ENCODE results near the gene MDN1. TPM values are rescaled to one million over a fixed set of nuclear protein-coding genes. Genes with fewer than 3 reads are reported as not detected.

MDN1 gene
- total RNA-seq, 4 donors from 2014 or later, result 18.1 to 26.0 (median 19.5) TPM

DNA sequence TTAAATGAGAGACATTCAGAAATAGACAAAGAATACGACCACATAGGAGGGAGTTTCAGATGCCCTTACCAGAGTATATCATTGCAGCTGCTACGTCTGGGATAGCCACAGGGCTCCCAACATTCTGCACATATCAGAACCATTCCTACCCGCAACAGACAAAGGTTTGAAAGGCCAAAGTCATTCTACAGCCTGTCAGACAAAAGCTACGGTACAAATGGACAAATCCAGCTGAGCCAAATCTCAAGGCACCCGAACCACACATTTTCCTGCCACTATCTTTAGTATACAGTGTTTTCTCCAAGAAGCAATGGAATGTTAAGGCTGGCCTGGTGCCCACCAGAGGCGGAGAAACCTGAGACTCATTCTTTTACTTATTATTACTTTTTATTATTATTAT lies 150.6 kb downstream of the MDN1 start:
- Histone ChIP-seq H3K36me3 (peaks cover 35 to 94% (median 57%) of the 10 kb centered on the region in 4 donors), H3K27ac (replicated peaks in 1 of 4) (no peak overlapping the region), H3K4me3 (no peak overlapping the region), H3K4me1 (peaks cover 4 to 14% (median 8%) of the 10 kb centered on the region in 4 donors), H3K9me3 (no peaks in the 10 kb centered on the region), H3K27me3 (no peaks in the 10 kb centered on the region)
- 52% methylated on average over 6 of the region's 6 CpGs for WGBS
- TF ChIP-seq EP300 (IDR thresholded peaks at IDR 0.05) (no peak), POLR2A (IDR thresholded peaks at IDR 0.05; ENCODE audit: low read depth) (no peak), POLR2AphosphoS5 (IDR thresholded peaks at IDR 0.05) (no peak)
- TF ChIP-seq, protein P1, sequence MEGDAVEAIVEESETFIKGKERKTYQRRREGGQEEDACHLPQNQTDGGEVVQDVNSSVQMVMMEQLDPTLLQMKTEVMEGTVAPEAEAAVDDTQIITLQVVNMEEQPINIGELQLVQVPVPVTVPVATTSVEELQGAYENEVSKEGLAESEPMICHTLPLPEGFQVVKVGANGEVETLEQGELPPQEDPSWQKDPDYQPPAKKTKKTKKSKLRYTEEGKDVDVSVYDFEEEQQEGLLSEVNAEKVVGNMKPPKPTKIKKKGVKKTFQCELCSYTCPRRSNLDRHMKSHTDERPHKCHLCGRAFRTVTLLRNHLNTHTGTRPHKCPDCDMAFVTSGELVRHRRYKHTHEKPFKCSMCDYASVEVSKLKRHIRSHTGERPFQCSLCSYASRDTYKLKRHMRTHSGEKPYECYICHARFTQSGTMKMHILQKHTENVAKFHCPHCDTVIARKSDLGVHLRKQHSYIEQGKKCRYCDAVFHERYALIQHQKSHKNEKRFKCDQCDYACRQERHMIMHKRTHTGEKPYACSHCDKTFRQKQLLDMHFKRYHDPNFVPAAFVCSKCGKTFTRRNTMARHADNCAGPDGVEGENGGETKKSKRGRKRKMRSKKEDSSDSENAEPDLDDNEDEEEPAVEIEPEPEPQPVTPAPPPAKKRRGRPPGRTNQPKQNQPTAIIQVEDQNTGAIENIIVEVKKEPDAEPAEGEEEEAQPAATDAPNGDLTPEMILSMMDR (IDR thresholded peaks at IDR 0.05), result no peak
- no peak for DNase-seq (ENCODE audit: extremely low spot score)
- intact Hi-C loops (cut with DNase I), result no loop called here

DNA sequence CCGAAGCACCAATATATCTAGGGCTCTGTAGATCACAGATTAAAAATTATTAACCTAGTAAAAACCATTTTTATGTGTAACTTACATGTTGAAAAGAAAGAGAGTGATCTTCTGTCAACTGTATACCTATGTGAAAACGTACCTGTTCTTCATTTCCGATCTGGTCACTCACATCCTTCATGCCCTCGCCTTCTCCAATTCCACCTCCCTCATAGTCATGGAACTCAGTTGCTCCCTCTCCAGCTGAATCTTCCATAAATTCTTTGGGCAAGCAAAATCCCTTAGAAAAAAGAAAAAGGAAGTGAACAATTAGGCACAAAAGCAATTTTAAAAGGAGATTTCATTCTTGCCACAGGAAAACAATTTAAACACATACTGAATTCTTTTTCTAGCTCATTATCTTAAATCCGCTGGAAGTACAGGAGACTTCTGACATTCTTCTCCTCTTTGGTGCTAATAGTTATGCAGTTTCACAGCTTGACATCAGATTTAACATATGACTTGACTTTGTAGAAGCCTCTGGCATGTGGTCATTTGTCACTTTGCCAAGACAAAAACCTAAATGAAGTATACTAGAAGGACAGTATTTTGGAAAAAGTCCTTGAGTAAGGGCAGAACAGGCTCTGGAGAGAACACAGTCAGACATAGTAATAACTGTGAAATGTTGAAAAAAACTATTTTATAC lies 151.6 kb downstream of the MDN1 start:
- peaks cover 37 to 94% (median 57%) of the 10 kb centered on the region in 4 donors for H3K36me3 ChIP-seq
- no peaks in the 10 kb centered on the region for H3K9me3 ChIP-seq
- no peak overlapping the region for H3K4me3 ChIP-seq
- H3K27me3 ChIP-seq, result no peaks in the 10 kb centered on the region
- whole genome bisulfite sequencing, result 83% methylated on average over 5 of the region's 5 CpGs
- H3K4me1 ChIP-seq, result peaks cover 4 to 14% (median 8%) of the 10 kb centered on the region in 4 donors
- intact Hi-C loops (cut with DNase I), result no loop called here
- no peak for DNase-seq (ENCODE audit: extremely low spot score)
- no peak overlapping the region for H3K27ac ChIP-seq (replicated peaks in 1 of 4)
- TF ChIP-seq POLR2A (IDR thresholded peaks at IDR 0.05; ENCODE audit: low read depth), result no peak
- no peak for TF ChIP-seq EP300 (IDR thresholded peaks at IDR 0.05)
- no peak for TF ChIP-seq POLR2AphosphoS5 (IDR thresholded peaks at IDR 0.05)
- TF ChIP-seq, protein P1 (IDR thresholded peaks at IDR 0.05), result no peak

- no peak for TF ChIP-seq POLR2AphosphoS5 (IDR thresholded peaks at IDR 0.05)
- TF ChIP-seq, protein P1 (IDR thresholded peaks at IDR 0.05), result no peak
- no peak for TF ChIP-seq POLR2A (IDR thresholded peaks at IDR 0.05; ENCODE audit: low read depth)
- no peak for TF ChIP-seq EP300 (IDR thresholded peaks at IDR 0.05)
- Histone ChIP-seq H3K9me3 (no peaks in the 10 kb centered on the region), H3K4me1 (no peaks in the 10 kb centered on the region), H3K27ac (replicated peaks in 1 of 4) (no peak overlapping the region), H3K36me3 (peaks cover 43 to 98% (median 77%) of the 10 kb centered on the region in 4 donors), H3K27me3 (no peaks in the 10 kb centered on the region), H3K4me3 (no peak overlapping the region)
- intact Hi-C loops (cut with DNase I), result no loop called here
- DNase-seq (ENCODE audit: extremely low spot score), result no peak
- WGBS, result 98% methylated on average over 4 of the region's 4 CpGs
Observed at GRCh38 chr6:89662659-89663223, 156.9 kb downstream of the MDN1 start.

- no peaks in the 10 kb centered on the region for H3K9me3 ChIP-seq
Observed at GRCh38 chr6:89661559-89661958, 158.0 kb downstream of the MDN1 start.

DNA sequence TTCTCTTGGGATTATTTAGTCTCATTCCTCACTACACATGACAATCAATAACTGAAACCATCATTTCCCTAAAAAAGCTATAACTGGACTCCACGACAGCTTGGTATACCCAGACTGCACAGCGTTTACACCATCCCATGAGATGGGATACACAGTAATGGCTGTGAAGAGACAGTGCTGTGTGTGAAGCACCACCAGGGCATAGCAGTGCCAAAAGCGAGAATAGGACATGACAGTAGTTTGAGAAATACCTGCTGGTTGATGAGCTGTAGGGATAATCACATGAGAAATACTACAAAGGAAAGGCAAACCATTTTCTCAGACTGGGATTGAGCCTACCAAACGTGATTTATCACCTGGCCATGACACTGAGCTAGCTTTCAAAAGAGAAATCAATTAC lies 158.6 kb downstream of the MDN1 start:
- TF ChIP-seq POLR2A (IDR thresholded peaks at IDR 0.05; ENCODE audit: low read depth) (no peak), EP300 (IDR thresholded peaks at IDR 0.05) (no peak), POLR2AphosphoS5 (IDR thresholded peaks at IDR 0.05) (no peak)
- TF ChIP-seq, protein P1 (IDR thresholded peaks at IDR 0.05), result no peak
- Histone ChIP-seq H3K36me3 (peaks cover 59 to 98% (median 82%) of the 10 kb centered on the region in 4 donors), H3K4me1 (no peaks in the 10 kb centered on the region), H3K27ac (replicated peaks in 1 of 4) (no peak overlapping the region), H3K4me3 (no peak overlapping the region), H3K9me3 (no peaks in the 10 kb centered on the region), H3K27me3 (no peaks in the 10 kb centered on the region)
- DNase-seq (ENCODE audit: extremely low spot score), result no peak
- 89% methylated on average over 4 of the region's 4 CpGs for WGBS
- intact Hi-C loops (cut with DNase I), result no loop called here

More at GRCh38 chr6:89661559-89661958, 158.0 kb downstream of the MDN1 start:
- no peak overlapping the region for H3K4me3 ChIP-seq
- no peaks in the 10 kb centered on the region for H3K4me1 ChIP-seq
- 66% methylated on average over 1 of the region's 1 CpG for WGBS
- peaks cover 53 to 98% (median 82%) of the 10 kb centered on the region in 4 donors for H3K36me3 ChIP-seq
- intact Hi-C loops (cut with DNase I), result no loop called here
- H3K27me3 ChIP-seq, result no peaks in the 10 kb centered on the region
- TF ChIP-seq EP300 (IDR thresholded peaks at IDR 0.05) (no peak), POLR2A (IDR thresholded peaks at IDR 0.05; ENCODE audit: low read depth) (no peak)
- no peak for DNase-seq (ENCODE audit: extremely low spot score)
- H3K27ac ChIP-seq (replicated peaks in 1 of 4), result no peak overlapping the region

Measured in esophagus muscularis mucosa (tissue), 4 donors.